ENCODE results near the gene ZNRF4. TPM values are rescaled to one million over a fixed set of nuclear protein-coding genes. Genes with fewer than 3 reads are reported as not detected.

ZNRF4 gene
- total and polyA plus RNA-seq, 9 of the 15 experiments (the other 6 are each of a cell fraction or from before 2014, with no cell fraction given) = not detected

GRCh38 chr19:5489551-5489950 is 34.3 kb downstream of the ZNRF4 start:
- Histone ChIP-seq H4K20me1 (replicated peaks; ENCODE audit: control insufficient read depth, insufficient read depth, low read length) (0 out of 2 replicates have a peak, but pooled peaks cover 4% of the 10 kb centered on the region), H3K9ac (ENCODE audit: insufficient read depth in 1 of 2, low read depth in 2 of 2, low read length in 2 of 2) (no peak overlapping the region), H3K27ac (ENCODE audit: extremely low read depth, low read depth, low read length) (no peak overlapping the region), H3K79me2 (ENCODE audit: control insufficient read depth, insufficient read depth, low read length) (no peaks in the 10 kb centered on the region), H3K36me3 (ENCODE audit: control insufficient read depth, insufficient read depth, low read length) (no peaks in the 10 kb centered on the region), H3K27me3 (ENCODE audit: control insufficient read depth in 2 of 2, insufficient read depth in 2 of 2, low read length in 2 of 2) (peaks cover 22 to 52% of the 10 kb centered on the region in 2 experiments), H3K4me2 (ENCODE audit: insufficient read depth, low read length) (no peak overlapping the region), H3K9me3 (replicated peaks; ENCODE audit: control insufficient read depth, insufficient read depth, low read depth, low read length) (no peaks in the 10 kb centered on the region), H3K9me1 (ENCODE audit: control insufficient read depth, insufficient read depth, low read length) (no peaks in the 10 kb centered on the region), H2AFZ (ENCODE audit: low read depth, low read length) (no peak overlapping the region), H3K4me1 (replicated peaks in 1 of 2; ENCODE audit: control insufficient read depth in 2 of 2, insufficient read depth in 2 of 2, low read length in 2 of 2) (peaks cover 0 to 4% of the 10 kb centered on the region in 2 experiments; a peak in 2 of 5 replicates), H3K4me3 (no peak overlapping the region)
- no TSS peak for BruUV-seq (replicated peaks)
- WGBS (ENCODE audit: insufficient coverage, low coverage, missing lambda C conversion rate) = under 1% methylated on average over 18 of the region's 18 CpGs
- FAIRE-seq (no peak), DNase-seq (ENCODE audit: extremely low read depth in 1 of 4, low spot score in 3 of 4) (no peak), ATAC-seq (no peak)
- TF ChIP-seq HNRNPK (IDR thresholded peaks at IDR 0.05; ENCODE audit: low read depth, low read length, poor library complexity, severe bottlenecking) = no peak
- no peak for TF ChIP-seq TFE3 (CRISPR knock-in tag; IDR thresholded peaks at IDR 0.05)
- TF ChIP-seq KLF13 (tag; IDR thresholded peaks at IDR 0.05; ENCODE audit: borderline replicate concordance, low read depth) = no peak
- no peak for TF ChIP-seq XRCC4 (IDR thresholded peaks at IDR 0.05; ENCODE audit: extremely low read depth, insufficient read depth, insufficient read length)
- in situ Hi-C loops (cut with MboI) = no loop called here
- intact Hi-C loops (cut with micrococcal nuclease) = no loop called here
- POLR2A ChIA-PET = no interaction called here
- CTCF ChIA-PET (ENCODE audit: low intra/inter-chr PET ratio) = no interaction called here
